Fibroblast of mammary gland (primary cell): ENCODE results near the gene DNAH3.

ENCODE experiments used
- DNase-seq: peaks from one replicate; pipeline ENCODE4 v3.0.0-alpha.2; 2010; ENCODE audit warnings: low read depth
- H3K4me3 ChIP-seq: 2 replicates; pipeline ENCODE4 v1.5.1; 2011; ENCODE audit warnings: low read depth, mild to moderate bottlenecking, low read length, moderate library complexity; ENCODE audit not compliant: control insufficient read depth
- TF ChIP-seq, protein P1 (sequence below): conservative IDR thresholded peaks from 2 replicates; pipeline ENCODE4 v1.5.1; 2011; ENCODE audit warnings: low read depth, low read length, inconsistent platforms; ENCODE audit not compliant: control insufficient read depth, insufficient read depth

DNAH3 gene

GRCh38 chr16:21145738-21146137, 4.9 kb downstream of the DNAH3 start:
- H3K4me3 ChIP-seq = no peak overlapping the region
- TF ChIP-seq, protein P1, sequence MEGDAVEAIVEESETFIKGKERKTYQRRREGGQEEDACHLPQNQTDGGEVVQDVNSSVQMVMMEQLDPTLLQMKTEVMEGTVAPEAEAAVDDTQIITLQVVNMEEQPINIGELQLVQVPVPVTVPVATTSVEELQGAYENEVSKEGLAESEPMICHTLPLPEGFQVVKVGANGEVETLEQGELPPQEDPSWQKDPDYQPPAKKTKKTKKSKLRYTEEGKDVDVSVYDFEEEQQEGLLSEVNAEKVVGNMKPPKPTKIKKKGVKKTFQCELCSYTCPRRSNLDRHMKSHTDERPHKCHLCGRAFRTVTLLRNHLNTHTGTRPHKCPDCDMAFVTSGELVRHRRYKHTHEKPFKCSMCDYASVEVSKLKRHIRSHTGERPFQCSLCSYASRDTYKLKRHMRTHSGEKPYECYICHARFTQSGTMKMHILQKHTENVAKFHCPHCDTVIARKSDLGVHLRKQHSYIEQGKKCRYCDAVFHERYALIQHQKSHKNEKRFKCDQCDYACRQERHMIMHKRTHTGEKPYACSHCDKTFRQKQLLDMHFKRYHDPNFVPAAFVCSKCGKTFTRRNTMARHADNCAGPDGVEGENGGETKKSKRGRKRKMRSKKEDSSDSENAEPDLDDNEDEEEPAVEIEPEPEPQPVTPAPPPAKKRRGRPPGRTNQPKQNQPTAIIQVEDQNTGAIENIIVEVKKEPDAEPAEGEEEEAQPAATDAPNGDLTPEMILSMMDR = no peak
- no peak for DNase-seq

DNA sequence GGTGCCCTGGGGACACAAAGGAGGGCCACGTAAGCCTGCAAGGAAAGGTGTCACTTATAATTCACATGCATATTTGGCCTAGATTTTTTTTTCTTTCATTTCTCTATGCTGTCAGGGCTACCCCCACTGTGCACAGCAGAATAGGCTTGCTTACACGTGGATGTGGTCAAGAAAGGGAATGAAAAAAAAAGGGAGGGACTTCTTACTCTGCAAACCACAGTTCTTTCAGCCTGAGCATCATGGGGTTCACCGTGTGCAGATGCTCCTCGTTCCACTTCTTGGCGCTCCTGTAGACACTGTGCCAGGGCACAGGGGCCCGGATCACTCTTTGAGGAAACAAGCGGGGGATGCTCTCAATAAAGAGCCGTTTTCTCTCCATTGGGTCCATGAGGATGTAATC, 16.6 kb downstream of the DNAH3 start:
- TF ChIP-seq, protein P1 = no peak
- DNase-seq = no peak

DNA sequence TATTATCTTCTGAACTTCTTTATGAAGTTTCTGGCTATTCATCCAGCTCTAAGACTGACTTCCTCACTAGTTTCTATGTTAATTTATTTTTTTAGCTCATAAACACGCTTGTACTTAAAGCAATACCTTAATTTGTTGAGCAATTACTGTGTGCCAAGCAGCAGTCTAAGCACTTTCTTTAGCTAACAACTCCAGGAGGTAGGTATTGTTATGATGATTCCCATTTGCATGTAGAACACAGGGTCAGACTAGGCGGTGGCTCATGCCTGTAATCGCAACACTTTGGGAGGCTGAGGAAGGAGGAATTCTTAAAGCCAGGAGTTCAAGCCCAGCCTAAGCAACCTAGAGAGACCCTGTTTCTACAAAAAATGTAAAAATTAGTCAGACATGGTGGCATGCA, 19.8 kb downstream of the DNAH3 start:
- DNase-seq = no peak
- no peak overlapping the region for H3K4me3 ChIP-seq
- TF ChIP-seq, protein P1 = no peak

More for the DNA sequence above, 16.6 kb downstream of the DNAH3 start:
- no peak overlapping the region for H3K4me3 ChIP-seq

DNA sequence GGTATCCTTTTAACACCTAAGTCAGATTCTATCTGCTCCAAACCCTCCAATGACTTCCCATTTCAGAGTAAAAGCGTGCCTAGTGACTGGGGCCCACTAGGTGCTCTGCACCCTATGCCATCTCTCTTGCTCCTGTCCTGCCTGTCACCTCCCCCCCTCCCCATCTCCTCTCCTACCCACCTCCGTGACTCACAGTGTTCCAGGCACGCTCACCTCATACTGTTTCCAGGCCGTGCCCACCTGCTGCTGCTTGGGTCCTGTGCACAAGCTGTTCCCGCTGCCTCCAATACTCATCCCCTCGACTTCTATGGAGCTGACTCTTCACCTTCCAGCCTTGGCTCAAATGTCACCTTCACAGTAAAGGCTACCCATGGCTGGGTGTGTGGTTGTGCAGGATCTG, 21.7 kb downstream of the DNAH3 start:
- H3K4me3 ChIP-seq = no peak overlapping the region
- no peak for DNase-seq
- TF ChIP-seq, protein P1 = no peak

DNA sequence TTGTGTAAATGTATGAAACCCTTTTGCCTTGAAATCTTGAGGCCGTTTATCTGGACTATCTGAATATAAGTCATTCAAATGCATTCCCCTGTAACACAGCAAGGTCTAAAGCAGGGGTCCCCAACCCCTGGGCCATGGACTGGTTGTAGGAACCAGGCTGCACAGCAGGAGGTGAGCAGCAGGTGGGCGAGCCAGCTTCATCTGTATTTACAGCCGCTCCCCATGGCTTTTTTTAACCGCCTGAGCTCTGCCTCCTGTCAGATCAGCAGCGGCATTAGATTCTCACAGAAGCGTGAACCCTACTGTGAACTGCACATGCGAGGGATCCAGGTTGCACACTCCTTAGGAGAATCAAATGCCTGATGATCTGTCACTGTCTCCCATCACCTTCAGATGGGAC, 24.1 kb downstream of the DNAH3 start:
- no peak for DNase-seq
- TF ChIP-seq, protein P1 = no peak
- H3K4me3 ChIP-seq = no peak overlapping the region

DNA sequence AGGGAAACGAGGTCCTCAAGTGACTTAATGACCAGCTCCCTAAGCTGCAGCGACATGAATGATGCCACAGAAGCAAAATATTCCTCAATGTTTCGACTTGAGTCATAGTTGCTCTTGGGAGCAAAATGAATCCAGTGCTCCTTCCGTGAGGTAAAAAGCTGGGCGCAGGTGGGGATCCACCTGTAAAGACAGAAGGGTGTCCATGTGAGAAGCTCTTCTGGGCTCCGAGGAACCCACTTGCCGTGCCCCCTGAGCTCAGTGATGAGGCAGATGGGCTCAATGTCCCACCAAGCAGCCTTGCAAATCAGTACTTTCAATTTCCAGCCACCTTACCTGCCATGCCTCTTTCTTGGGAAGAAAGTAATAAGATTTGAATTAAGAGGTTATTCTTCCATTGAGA, 25.5 kb downstream of the DNAH3 start:
- H3K4me3 ChIP-seq = no peak overlapping the region
- DNase-seq = no peak
- TF ChIP-seq, protein P1 = no peak

DNA sequence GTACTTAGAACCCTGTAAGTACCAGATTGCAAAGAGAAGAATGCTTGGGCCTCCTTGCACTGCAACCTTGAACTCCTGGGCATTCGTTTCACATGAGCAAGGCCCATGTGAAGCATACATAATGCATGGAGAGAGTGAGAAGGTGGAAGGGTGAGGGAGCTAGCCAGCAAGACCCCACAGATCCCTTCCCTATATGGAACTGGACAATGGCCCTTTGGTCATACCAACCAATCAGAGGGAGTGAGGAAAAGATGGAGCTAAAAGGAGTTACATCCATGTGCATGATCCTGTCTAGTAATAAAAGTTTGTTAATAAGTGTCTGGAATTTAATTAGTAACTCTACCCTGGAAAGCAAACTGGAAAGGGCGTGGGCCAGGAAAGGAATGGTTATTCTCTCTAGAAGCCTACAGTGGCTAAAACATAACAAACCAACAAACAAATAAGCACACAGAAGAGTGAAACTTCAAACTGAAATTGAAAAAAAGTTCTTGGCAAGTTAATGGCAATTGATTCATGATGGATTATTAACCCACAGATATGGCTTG, 29.6 kb downstream of the DNAH3 start:
- H3K4me3 ChIP-seq = no peak overlapping the region
- TF ChIP-seq, protein P1 = no peak
- DNase-seq = no peak
